Brain microvascular endothelial cell (primary cell): Measurements from ENCODE around the gene ZNF536.

Experiments used
- DNase-seq: peaks from one replicate; pipeline ENCODE4 v3.0.0-alpha.2; 2020
- H3K27ac ChIP-seq: fragments of 250-450 bp; sonication (Bioruptor Pico); 2 replicates; pipeline ENCODE4 v1.5.1; 2020; ENCODE audit warnings: mild to moderate bottlenecking, moderate library complexity
- H3K27me3 ChIP-seq: fragments of 250-450 bp; sonication (Bioruptor Pico); replicated peaks from 2 replicates; pipeline ENCODE4 v1.5.1; 2020; ENCODE audit warnings: mild to moderate bottlenecking
- H3K36me3 ChIP-seq: fragments of 250-450 bp; sonication (Bioruptor Pico); replicated peaks from 2 replicates; pipeline ENCODE4 v1.5.1; 2020; ENCODE audit warnings: mild to moderate bottlenecking
- H3K4me3 ChIP-seq: 2 replicates; pipeline ENCODE4 v1.5.1; 2011; ENCODE audit warnings: low read depth, mild to moderate bottlenecking, control low read depth, low read length, moderate library complexity
- CTCF ChIP-seq: IDR thresholded peaks from 2 replicates; pipeline ENCODE4 v1.5.1; 2011; ENCODE audit warnings: low read depth, mild to moderate bottlenecking, moderate library complexity, low read length, control low read depth, inconsistent platforms; ENCODE audit errors: missing control alignments
- in situ Hi-C: cut with HindIII; loops from 2 replicates; pipeline ENCODE4 v1.10.0; 2017; ENCODE audit warnings: low sequenced_read_pairs, low pct_ligation_motif_present

Gene ZNF536

GRCh38 chr19:30367421-30367820 lies 4.8 kb upstream of the ZNF536 start:
- TF ChIP-seq CTCF, result no peak
- no peak overlapping the region for H3K4me3 ChIP-seq
- in situ Hi-C loops, result no loop called here
- no peaks in the 10 kb centered on the region for H3K27me3 ChIP-seq
- H3K27ac ChIP-seq, result no peak overlapping the region
- DNase-seq, result no peak
- H3K36me3 ChIP-seq, result no peaks in the 10 kb centered on the region

DNA sequence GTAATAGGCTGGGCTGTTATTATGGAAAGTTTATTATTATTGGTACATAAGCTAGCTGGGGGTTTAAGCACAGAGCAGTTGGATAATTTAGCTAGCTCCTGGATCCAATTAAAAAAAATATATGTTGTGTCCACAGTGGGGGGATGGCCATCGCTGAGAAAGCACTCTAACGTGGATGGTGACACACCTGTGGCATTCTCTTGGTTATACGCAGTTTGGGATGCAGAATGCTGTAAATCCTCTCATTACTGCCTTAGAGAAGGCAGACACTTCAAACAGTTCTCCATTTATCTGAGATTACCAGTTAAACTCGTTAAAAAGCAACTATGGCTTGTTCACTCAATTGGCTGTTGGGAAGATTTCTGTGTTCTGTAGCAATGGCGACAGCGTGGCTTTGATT lies 2.4 kb upstream of the ZNF536 start:
- in situ Hi-C loops, result no loop called here
- TF ChIP-seq CTCF, result no peak
- Histone ChIP-seq H3K27ac (no peak overlapping the region), H3K36me3 (no peaks in the 10 kb centered on the region), H3K27me3 (peaks cover 3% of the 10 kb centered on the region), H3K4me3 (no peak overlapping the region)
- DNase-seq, result no peak

DNA sequence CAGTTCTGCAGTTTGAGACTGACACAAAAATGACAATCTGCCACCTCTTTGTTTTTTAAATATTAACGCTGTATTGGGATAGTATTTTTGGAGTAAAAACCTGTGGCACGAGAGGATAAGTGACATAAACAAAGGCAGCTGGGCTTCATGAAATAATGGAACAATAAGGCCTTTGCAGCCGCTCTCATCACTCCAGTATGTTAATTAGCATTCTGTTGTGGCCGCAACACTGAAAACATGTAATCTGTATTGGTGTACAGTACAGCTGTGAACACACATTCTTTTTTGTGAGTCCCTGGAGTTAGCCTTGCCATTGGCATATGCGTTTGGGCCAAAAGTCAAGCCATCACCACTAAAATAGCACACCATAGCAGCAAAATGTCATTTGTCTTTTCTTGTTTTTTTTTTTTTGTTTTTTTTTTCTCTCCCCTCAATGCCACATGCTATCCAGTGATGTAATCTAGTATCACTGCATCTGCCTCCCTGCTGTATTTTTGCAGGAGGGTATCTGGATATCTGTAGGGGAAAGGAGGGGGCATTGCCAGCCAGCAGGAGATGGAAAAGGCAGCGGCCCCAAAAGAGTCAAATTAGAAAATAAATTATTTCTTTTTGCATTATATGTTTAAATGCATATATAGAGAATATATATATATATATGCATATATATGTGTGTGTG lies 885 bp upstream of the ZNF536 start:
- H3K4me3 ChIP-seq, result no peak overlapping the region
- no peak for DNase-seq
- in situ Hi-C loops, result no loop called here
- H3K27ac ChIP-seq, result no peak overlapping the region
- no peak for TF ChIP-seq CTCF
- peaks cover 3% of the 10 kb centered on the region for H3K27me3 ChIP-seq
- no peaks in the 10 kb centered on the region for H3K36me3 ChIP-seq

- no peaks in the 10 kb centered on the region for H3K36me3 ChIP-seq
- H3K27me3 ChIP-seq, result peaks cover 3% of the 10 kb centered on the region
- no peak overlapping the region for H3K4me3 ChIP-seq
- in situ Hi-C loops, result no loop called here
- no peak for TF ChIP-seq CTCF
- no peak for DNase-seq
- H3K27ac ChIP-seq, result no peak overlapping the region
These were observed 1.4 kb downstream of the ZNF536 start for GRCh38 chr19:30373593-30373992.

DNA sequence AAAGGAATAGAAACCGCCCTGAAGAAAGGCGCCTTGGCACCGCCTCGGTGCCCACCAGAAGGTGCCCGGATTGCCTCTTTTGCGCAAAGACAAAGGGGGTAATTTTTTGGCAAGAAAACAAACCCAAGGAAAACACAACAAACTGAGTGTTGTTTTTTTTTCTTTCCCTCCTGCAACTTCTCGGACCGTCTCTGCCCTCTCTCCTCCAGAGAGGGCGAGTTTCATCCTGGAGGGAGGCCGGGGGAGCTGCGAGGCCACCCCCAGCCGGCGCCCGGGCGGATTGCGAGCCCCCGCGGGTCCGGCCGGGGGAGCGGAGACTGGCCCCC lies 2.3 kb downstream of the ZNF536 start:
- no peak for TF ChIP-seq CTCF
- Histone ChIP-seq H3K36me3 (no peaks in the 10 kb centered on the region), H3K4me3 (no peak overlapping the region), H3K27me3 (peaks cover 3% of the 10 kb centered on the region), H3K27ac (no peak overlapping the region)
- DNase-seq, result no peak
- in situ Hi-C loops, result no loop called here

GRCh38 chr19:30374865-30375552 lies 2.8 kb downstream of the ZNF536 start:
- H3K27ac ChIP-seq, result no peak overlapping the region
- in situ Hi-C loops, result no loop called here
- no peak for TF ChIP-seq CTCF
- H3K27me3 ChIP-seq, result peaks cover 3% of the 10 kb centered on the region
- no peaks in the 10 kb centered on the region for H3K36me3 ChIP-seq
- no peak for DNase-seq
- H3K4me3 ChIP-seq, result no peak overlapping the region
